Kasumi-1 (cell line): ENCODE data around the gene CHRDL2.

Experiments used
- DNase-seq, 2 experiments: peaks; one replicate each; lab custom pipeline; 2025; lab: John Stamatoyannopoulos, UW

The CHRDL2 gene

DNA sequence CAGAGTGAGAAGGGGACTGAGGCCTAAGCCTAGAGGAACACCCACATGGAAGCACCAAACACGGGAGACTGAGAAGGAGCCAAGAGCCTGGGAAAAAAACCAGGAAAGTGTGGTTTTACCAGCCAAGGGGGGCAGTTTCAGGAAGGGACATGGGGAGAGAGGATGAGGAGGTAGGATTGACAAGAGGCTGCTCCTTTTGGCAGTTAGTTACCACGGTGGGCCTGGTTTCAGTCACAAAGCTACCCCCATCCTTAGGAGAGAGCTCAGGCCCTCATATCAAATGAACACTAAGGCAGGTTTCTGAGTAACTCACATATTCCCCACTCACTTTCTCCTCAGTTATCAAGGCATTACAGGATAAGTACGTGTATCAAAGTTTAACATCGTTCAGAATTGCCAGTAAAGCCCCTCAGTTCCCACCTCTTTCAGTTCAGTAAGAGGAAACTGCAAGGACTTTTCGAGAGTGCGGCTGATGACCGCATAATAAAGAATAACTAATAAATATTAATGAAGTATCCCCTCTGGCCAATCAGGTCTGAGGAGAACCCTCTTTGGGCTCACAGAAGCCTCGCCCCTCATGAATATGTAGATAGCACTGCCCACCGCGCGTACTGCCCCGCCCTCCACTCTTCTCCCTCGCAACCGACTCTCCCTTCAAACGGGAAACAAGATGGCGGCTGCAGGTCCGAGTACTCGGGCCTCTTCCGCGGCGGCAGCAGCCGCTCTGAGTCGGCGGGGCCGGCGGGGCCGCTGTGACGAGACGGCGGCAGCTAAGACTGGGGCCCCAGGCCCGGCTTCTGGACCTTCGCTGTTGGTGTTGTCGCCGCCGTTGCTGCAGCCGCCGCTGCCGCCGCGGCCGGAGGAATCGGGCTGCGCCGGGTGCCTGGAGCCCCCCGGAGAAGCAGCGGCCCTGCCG lies 17.2 kb upstream of the CHRDL2 start, which contains the start of gene RNF169:
Gene RNF169 (plus strand): TSS at position 639 of the 916 bp plus-strand sequence. CDS start 32 bp downstream, at position 671.
- DNase-seq: peak; percentile 95 to 97

DNA sequence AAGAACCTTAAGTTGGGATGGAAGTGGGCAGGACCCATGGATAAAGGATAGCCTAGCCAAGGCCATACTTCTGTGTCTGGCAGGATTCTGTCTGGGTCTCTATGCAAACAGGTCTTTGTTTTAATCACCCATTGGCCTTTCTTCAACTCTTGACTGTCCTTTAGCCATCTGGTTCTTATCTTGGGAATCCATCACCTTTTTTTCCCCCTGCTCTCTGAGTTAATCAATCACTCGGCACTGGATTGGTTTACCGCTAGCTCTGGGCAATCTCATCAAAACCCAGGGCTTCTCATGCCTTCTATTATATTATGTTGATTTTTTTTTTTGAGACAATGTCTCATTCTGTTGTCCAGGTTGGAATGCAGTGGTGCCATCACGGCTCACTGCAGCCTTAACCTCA lies 15.6 kb upstream of the CHRDL2 start:
- DNase-seq: no peak

DNA sequence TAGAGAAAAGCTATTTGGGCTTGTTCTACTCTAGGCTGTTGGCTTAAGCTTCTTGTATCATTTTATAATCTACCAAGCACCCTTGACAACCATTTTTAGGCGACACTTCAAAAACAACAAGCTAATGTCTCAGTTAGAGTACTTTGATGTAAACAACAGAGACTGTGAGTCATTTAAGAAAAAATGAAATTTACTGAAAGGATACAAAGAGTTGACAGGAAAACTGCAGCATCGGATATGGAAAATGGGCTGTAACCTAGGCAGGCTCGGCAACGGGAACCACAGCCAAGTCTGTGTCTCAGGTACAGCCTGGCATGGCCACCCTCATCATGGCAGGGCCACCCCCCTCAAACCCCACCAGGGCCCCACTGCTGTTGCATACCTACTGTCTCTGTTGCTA lies 13.1 kb upstream of the CHRDL2 start:
- no peak for DNase-seq

DNA sequence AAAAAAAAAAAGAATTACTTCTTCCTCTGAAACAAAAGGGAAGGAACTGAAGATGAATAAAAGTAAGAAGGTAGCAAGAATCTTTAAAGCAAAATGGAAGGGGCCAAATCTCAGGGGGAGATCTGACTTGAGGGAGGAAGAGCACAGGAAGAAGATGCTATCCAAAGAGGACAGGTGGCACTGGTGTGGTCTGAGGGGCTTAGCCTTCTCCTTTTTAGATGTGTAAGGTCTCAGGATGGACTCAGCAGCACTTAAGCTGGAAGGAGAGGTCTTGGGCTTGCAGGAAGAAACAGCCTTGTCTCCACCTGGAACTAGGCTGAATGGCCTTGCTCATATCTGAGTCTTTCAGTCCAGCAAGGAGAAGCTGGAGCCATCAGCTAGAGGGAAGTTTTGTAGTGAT lies 12.4 kb upstream of the CHRDL2 start:
- no peak for DNase-seq

DNA sequence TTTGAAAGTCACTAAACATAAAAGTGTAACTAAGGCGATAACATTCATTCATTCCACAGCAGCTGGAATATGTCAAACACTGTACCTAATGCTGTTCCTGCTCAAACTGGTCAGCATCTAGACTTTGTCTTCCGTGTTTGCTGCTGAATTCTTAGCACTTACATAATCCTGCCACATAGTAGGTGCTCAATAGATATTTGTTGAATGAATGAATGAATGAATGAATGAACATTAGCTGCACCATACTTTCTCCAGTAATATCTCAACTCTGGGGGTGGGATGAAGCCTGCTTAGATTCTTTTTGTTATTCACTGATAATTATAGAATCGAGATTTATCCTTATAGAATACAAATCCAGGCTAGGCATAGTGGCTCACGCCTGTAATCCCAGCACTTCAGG lies 10.8 kb upstream of the CHRDL2 start:
- no peak for DNase-seq

DNA sequence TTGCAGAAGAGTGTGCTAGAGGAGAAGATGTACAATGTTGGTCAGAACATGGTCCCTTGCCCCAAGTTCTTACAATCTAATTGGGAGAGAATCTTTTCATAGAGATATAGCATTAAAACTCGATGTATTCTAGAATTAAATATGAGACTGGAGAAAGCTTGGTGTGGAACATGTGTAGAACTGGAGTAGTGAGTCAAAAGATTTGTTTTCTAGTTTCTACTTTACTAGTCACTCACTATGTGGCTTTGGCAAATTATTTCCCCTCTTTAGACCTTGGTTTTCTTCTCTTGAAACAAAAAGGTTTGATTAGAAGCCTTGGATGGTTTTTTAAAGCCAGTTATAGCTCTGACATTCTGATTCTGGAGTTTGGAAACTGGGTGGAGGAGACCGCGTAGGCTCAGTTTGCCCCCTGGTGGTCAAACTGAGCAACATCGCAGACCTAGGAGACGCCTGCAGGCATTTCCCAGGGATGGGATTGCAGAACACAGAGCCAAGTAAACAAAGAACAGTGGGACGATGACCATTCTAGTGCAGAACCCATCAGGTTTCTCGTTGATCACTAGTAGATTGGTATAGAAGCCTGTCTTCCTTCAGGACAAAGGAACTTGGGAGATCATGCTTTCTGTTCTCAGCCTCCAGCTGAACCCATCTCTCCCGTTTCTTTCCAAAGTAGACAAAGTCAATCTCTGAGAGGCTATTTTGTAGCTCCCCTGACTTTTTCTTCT lies 8.5 kb upstream of the CHRDL2 start:
- DNase-seq: peak; percentile 77 to 79

DNA sequence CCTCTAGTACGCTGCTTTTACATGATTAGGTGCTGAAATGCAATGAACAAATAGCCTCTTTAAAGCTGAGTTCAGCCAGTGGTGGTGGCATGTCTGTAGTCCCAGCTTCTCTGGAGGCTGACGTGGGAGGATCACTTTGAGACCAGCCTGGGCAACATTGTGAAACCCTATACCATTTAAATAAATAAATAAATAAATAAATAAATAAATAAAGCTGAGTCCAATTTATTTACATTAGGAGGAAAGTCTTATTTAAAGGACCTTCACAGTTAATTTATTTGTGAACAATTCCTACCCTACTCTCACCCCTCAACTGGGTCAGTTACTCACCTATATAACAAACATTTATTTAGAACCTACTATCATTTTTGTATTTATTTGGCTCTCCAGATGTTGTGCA lies 4.8 kb upstream of the CHRDL2 start:
- DNase-seq: no peak

DNA sequence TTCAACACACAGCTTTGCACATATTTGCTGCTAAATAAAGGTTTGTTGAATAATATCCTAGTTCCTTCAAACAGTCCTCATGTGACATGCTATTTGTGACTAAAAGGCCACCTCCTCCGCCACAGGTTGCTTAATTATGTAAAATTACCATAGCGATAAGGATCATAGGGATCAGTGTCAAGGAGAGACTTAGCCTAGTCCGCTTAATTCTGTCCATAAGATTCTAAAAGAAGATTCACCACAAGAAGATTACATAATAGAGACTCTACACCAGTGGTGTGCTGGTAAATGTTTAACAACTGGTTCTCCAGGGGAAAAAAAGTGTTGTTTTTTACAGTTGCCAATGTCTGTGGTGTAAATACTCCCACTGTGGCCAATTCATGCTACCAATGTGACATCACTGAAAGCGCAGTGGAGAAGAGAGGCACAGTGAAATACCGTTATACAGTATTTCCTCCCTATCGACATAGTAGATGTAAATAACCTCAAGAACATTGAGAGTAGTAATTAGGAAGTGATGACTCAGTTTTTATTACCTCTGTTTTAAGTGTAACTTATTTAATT lies 4.2 kb upstream of the CHRDL2 start:
- DNase-seq: no peak

DNA sequence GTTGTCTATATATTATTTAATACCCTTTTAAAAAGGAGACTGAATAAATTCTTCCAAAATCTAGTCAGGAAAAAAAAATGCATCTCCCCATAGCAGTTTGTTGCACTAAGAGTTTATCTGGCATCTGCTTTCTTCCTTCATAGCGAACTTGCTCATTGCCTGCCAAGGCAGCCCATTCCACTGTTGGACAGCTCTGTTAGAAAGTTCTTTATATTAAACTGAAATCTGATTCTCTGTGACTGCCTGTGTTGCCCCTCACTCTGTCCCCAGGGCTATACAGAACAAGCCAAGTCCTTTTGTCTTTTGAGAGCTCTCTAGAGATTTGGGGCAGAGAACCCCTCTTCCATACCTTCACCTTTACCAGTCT lies 3.3 kb upstream of the CHRDL2 start:
- DNase-seq: no peak

DNA sequence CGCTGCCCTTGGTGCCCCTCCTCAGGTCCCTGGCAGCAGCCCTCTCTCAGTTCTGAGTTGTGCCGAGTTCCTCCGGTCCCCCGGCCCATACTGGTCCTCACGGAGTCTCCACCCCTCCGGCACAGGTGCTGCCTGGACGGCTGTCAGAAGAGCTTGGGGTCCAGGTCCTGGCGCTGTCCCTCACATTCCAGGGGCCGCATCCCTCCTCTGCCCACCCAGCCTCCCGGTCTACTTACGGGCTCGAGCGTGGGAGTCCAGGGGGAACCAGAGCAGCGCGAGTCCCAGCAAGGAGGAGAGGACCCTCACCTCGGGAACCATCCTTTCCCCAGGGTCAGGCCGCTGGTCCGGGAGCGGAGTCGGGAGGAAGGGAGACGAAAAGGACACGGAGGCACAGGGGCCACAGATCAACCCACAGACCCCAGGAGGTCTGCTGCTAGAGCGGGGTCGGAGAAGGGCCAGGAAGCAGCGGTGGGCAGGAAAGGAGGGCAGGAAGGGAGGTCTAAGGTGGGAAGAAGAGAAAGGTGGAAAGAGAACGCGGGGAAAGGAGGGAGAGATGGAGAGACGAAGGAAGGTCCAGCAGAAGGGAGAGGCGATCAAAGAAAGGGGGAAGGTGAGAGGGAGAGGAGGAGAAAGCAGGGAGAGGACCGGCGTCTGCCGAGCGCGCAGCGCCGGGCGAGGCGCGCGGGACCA lies 510 bp downstream of the CHRDL2 start:
- no peak for DNase-seq

DNA sequence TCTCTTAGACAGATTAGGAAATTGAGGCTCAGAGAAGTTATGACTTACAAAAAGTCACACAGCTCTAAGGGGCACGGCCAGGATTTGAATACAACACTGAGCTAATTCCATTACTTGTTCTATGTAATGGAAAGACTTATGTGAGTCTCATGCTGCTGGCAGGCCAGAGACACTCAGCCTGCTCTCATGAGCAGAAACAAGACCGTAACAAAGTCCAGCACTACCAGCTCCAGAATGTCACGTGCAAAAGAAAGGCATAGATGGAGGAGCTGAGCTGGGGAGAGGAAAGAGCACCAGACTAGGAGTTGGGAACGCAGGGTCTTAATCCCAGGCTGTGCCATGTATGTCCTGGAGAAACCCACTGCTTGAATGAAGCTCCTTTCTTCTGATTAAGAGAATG lies 1.8 kb downstream of the CHRDL2 start:
- no peak for DNase-seq

DNA sequence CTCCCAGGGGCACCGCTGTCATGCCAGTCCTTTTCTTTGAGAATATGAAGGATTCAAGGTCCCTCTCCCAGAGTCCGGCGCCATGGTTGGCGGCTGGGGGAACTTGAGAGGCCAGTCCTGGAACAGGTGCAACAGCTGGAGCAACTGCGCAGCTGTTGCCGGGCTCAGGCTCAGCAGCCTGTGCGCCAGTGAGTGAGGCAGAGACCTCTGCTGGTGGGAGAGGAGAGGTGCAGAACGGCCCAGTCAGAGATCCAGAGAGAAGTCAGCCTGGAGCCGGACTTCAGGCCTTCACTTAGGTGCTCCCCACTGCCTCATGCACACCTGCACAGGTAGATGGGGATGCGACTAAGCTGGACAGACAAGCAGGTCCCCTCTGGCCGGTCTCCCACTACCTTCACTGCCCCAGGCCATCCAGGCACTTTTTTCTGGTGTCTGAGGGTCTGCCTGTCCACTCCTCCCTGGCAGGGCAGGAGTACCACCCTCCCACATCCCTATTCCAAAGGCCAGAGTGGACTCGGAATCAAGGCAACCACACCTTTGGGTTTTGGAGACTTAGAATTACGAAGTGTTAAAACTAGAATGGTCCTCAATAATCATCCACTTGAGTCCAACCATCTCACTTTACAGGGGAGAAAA lies 4.6 kb downstream of the CHRDL2 start:
- DNase-seq: peak; percentile 71 to 76

DNA sequence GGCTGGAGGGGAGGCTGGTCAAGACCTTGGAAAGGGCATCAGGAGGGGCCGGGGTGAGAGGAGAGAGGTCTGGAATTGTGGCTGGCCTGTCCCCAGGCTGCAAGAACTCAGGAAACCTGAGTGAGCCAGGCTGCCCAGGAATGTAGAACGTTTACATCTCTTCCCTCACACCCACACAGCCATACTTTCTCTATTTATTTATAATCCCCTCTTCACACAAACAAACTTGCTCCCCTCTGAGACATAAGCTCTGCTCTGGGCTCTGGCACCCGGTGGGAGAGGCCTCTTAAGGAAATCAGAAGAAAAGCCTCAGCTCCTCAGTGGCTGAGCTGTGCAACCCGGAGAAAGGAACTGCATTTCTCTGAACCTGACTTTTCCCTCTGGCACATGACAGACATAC lies 5.5 kb downstream of the CHRDL2 start:
- no peak for DNase-seq

DNA sequence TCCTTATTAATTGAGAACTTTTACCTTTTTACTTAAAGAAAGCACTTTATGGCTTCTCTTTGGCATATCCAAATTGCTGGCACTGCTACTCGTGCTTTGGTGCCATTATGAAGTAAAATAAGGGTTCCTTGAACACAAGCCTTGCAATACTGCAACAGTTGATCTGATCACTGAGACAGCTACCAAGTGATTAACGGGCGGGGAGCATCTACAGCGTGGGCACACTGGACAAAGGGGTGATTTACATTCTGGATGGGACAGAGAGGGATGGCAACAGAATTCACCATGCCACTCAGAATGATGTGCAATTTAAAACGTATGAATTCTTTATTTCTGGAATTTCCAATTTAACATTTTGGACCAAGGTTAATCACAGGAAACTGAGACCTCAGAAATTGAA lies 7.7 kb downstream of the CHRDL2 start:
- no peak for DNase-seq

DNA sequence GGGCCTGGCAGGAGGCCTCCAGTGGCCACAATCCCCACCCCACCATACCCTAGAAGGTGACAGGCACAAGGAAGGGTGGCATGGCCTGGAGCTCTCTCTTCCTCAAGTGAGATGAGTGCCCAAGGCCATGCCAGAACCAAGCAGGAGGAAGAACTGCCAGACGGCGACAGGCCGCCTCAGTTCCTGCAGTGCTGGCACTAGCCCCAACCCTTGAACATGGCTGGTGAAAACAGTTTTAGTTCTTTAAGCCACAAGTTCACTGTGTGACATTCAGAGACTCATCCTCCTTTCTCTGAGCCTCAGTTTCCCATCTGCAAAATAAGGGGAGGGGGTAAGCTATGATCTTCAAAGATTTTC lies 9.8 kb downstream of the CHRDL2 start:
- DNase-seq: no peak

DNA sequence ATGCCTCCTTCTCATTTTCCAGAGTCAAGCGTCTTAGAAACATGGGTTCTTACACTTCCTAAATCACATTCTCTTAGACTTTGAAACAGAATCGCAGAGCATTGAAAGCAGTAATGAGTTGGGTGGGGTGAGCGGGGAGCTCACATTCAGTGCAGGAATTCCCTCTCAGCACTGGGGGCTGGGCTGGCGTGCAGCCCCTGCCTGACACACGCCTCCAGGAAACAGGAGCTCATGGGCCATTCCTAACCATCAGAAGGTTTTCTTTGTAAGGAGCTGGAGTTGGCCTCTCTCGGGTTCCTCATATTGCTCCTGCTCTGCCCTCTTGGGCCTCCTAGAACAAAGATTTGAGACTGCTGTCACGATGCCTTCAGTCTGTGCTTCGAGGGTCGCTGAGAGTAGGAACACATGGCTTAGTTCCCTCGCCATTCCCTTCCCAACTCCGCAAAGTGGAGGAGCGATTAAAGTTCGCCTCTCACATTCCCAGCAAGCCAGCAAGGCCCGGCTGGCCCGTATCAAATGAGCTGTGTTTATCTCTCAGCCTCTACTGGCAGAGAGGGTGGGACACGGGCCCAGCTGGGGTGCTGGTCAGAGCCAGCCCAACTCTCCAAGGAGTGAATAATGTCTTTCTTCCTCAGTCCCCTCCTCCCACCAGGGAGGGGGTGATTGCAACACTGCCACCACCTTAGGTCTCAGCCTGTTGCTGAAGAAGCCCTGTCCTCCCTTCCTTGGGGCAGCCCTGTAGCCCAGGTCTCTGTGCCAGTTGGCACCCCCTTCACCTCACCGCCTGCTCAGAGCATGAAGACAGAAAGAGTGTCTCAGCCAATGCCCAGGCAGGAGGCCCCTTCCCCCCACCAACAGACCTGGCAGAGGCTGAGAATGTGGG lies 10.4 kb downstream of the CHRDL2 start:
- no peak for DNase-seq

DNA sequence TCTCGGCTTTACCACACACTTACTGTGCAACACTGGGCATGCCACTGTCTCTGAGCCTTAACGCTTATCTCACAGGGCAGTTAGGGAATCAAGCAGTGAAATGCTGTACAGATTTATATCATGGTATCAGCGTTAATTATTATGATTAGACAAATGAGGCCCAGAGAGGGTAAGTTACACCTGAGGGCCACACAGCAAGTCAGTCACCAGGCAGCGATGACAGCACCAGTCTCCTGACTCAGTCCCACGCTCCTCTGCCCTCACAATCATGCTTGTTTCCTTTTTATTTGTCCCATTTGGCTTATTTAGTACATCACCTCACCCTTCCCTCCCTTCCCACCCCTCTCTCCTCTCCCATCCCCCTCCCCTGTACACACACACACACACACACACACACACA lies 12.2 kb downstream of the CHRDL2 start:
- no peak for DNase-seq

DNA sequence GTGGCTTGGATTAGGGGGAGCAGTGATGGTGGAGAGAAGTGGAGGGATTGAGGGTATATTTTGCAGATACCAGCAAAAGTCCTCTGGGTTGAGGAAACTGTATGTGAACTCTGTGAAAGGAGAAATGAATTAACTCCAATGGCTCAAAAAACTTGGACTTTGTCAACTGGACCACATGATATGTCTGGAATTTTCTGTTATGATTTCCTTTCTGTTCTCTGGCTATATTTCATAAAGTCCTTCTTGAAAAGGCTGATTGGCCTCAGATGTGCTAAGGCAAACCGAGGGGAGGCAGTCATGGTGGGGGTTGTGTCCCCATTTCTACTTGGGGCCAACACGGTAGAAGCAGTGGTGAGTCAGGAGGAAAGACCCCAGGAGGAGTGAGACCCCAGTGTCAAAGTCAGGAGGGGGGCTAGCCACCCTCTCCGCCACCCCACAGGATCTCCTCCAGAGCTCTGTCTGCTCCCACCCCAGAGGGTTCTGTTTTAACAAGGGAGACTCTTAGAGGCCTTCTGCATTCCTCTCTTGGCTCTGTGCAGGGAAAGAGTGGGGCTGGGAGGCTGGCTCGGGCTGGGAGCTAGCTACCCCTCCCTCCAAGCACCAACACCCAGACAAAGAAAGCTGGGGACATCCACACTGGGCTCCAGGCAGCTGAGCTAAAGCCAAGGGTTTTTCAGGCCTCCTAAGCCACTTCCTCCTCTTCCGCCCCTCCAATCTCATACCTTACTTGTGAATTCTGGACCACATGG lies 13.8 kb downstream of the CHRDL2 start:
- DNase-seq: no peak

DNA sequence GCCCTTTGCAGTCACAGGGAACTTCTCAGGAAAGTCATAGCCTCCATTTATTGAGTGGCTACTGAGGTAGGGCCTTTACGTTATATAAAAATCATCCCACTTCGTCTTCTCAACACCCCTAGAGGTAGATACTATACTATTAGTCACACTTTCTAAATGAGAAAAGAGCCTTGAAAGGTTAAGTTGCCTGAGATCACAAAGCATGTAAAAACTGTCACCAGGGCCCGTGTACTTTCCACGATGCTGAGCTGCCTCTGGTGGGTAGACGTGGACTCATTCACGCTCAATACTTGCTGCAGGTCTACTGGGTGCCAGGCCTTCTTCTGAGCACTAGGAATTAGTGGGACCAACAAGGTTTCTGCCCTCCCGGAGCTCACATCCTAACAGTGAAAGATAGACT lies 16.3 kb downstream of the CHRDL2 start:
- DNase-seq: no peak

DNA sequence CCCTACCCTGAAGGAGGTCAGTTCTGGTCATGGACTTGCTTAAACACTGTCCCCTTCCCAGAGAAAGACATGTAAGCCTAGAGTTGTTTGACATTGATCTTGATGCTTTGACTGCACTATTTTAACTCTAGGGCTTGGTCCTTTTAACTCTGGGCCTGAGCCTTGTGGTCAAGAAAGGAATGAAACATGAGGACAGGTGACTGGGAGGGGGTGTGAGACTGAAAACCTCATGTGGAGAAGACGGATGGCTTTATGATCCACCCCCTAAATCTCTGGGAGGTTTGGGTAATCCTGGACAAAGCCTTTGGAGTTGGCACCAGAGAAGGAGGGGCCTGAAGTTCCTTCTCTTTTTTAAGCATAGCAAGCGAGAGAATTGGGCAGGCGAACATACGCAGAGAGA lies 17.5 kb downstream of the CHRDL2 start:
- no peak for DNase-seq
